GM18873 (cell line): ENCODE measurements around the gene RFTN1.
A peak's percentile ranks its signal among the peaks of the same experiment; 100 is the strongest.

Experiments used
- ATAC-seq: cut with Tn5 transposase; IDR thresholded peaks from one replicate; pipeline ENCODE4 v1.9.1; 2021; ENCODE audit warnings: mild to moderate bottlenecking, moderate library complexity, moderate number of reproducible peaks; ENCODE audit not compliant: unreplicated experiment, low FRiP score

RFTN1 gene

DNA sequence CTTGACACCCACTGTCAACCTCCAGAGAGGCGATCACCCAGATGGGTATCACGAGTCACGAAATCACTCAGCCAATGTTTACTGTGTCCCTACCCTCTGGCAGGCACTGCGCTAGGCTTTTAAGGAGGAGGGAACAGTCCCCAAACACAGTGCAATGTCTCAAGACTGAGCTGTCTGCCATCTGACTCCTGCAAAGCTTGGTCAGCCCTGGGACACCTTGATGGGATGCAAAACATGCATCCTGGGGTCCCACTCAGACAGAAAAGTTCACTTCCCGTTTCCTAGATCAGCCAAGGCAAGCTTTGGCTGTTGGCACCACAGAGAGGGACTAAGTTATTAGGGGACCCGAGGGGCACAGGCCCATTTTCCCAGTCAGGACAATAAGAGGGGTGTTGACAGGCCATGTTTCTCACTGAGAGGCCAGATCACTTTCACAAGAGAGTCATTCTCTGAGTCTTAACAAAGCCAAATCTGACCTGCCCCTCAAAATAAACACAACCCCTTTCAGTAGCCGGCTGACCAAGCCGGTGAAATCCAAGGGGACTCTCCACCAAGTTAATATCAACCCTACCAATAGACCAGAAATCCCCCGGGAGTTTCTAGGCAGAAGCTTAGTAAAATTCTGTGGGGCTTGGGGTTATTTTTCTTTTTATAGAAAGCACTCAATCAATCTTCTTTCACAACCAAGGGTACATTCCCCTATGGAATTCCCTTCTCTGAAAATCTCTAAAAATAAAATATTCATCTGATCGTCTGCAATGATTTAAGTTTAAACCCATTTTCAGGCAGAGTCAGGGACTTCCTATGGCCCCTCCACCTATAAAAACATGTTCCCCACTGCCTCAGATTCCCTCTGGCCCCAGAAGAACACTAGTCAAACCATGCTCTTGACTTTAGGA, 3.5 kb downstream of the RFTN1 start:
- peak; percentile 27 for ATAC-seq

GRCh38 chr3:16508591-16508995, 4.9 kb downstream of the RFTN1 start:
- no peak for ATAC-seq

DNA sequence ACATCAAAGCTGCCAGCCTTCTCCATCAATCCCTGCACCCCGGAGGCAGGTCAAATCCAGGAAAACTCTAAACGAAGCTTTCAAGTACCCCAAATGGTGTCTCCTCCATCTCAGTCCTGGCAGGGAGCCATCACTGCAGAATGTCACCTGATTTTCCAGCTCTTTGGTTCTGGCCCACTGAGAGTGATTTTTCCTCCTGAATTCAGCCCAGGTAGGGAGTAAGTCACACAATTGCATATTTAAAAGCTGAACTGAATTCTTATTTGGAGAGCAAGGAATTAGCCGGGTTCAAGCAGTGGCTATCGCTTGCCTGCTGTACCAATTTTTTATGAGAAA, 5.3 kb downstream of the RFTN1 start:
- no peak for ATAC-seq

DNA sequence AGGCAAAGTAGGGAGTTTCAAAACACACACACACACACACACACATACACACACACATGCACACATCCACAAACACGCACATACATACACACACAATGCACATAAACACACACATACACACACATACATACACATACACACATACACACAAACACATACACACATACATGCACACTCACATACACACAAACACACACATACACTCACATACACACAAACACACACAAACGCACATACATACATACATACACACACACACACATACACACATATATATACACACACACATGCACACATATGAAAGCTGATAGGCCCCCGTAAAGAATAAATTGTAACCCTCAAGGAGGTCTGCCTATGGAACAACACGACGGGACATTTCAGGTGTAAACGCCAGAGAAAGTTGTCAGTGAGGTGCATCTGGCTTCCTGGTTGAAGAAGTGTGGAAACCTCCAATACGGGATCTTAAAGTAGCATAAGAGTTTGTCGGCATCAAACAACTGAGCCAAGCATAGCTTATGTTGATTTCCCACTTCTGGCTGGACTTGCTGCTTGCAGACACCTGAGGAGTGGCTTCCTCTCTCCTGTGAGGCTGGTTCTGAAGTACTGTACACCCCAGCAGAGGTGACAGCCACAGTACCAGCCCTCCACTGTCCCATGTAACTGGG, 5.8 kb downstream of the RFTN1 start:
- ATAC-seq: no peak

DNA sequence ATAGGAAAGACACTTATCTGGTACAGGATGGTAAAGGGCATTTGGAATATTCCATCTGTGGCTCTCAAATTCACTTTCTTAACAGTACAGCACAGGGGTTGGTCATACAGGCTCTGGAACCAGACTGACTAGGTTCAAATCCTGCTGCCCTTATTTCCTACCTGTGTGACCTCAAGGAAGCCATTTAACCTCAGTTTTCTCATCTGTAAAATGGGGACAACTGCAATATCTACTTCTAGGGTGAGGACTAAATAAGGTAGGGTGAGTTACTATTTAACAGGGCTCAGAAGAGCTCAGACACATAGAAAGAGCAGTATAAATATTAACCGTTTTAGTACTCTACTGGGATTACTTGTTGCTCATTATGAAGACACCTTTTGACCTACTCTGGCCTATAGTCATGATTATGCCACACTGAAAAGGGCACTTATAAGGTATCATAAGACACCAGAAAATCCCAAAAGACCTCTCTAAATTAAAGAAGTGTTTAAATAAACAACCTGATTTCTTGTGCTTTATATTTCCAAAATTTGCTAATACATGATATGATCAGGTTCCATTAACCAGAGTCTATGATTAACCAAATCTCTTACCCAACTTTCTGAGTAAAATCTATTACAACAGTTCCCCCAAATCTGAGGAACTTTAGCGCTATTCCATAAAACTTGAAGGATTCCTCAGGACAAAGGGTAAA, 6.5 kb downstream of the RFTN1 start:
- ATAC-seq: no peak

GRCh38 chr3:16506451-16506850, 7.0 kb downstream of the RFTN1 start:
- ATAC-seq: no peak

DNA sequence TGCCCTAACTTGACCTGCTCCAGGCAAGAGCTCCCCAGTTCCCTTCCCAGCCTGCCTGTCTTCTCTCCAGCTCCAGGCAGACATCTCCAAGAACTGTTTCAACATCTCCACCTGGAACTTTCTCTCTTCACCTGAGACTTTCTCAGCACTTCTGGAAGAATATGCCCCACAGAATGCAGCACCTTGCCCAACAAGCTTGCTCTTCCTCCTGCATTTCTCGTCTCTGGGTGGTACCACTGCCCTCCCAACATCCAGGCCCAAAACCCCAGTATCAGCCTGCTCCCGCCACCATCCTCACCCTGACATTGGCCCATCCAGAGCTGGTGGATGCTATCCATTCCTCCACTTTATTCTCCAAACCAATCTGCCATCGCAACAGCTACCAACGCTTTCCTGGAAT, 8.8 kb downstream of the RFTN1 start:
- no peak for ATAC-seq

GRCh38 chr3:16504242-16504641, 9.3 kb downstream of the RFTN1 start:
- peak; percentile 83 for ATAC-seq

DNA sequence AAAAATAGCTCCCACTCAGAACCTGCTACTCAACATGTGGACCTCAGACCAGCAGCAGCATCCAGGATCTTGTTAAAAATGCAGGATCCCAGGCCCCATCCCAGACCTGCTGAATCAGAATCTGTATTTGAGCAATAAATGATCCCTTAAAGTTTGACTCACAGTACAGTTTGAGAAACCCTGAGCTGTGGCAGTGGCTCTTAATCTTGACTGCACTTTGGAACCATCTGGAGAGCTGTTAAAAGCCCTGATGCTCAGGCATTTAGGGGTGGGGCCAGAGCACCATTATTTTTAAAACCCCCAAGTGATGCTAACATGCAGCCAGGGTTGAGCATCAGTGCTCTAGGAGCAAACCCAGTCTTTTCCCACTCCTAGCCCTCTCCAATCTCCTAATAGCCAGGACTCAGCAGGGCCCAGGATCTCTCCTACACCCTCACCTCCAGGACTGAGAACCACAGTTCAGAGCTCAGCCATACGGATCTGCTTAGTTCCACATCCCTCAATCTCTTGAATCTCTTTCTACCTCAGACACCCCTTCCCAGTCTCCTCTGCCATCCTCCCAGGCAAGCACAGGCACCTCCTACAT, 10.2 kb downstream of the RFTN1 start:
- no peak for ATAC-seq

GRCh38 chr3:16502347-16502908, 11.1 kb downstream of the RFTN1 start:
- ATAC-seq: no peak

DNA sequence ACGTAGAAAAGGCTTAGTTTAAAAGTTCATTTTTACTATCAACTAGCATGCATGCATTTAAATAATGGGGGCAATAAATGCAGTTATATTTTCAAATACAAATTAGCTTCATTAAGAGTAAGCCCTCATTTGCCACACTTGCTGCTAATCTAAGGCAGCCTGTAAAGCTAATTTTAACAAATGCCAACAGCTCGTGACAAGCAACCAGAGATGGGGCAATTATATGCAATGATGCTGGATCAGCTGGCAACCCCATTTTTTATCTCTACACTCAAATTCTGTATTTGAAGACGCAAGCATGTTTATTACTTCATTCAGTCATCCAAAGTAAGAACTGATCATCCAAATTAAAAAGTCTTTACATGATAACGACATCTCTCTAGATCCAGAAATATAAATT, 12.1 kb downstream of the RFTN1 start:
- ATAC-seq: no peak

GRCh38 chr3:16500911-16501310, 12.6 kb downstream of the RFTN1 start:
- ATAC-seq: no peak

DNA sequence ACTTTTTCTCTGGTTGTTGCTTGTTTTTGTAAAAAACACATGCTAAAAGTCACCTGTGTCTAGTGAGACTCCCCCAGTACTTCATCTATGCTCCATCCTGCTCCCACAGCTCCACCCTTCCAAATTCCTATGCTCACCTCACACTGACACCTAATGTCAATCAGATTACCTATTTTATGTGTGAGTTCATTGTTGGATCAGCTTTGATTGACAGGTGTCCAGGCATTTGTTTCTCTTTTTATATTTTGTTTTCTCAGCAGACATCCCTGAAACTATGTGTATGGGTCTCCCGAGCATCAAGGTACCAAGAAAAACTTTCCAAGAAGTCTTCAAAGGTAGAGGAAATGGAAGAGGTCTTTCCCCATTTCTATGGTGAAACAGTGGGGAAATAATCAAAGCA, 13.4 kb downstream of the RFTN1 start:
- ATAC-seq: no peak

DNA sequence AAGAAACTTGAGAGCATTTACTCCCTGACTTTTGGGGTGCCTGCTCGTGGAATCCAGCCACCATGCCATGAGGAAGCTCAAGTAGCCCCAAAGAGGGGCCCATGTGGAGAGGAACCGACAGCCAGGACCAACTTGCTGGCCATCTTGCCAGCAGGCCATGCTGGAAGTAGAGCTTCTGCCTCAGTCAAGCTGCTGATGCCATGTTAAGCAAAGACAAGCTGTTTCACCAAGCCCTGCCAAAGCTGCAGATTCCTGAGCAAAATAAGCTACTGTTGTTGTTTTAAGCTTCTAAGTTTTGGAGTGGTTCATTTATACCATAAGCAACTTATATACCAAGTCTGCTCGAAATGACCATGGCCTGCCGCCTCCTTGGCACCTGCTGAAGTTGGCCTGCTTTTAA, 14.1 kb downstream of the RFTN1 start:
- no peak for ATAC-seq

DNA sequence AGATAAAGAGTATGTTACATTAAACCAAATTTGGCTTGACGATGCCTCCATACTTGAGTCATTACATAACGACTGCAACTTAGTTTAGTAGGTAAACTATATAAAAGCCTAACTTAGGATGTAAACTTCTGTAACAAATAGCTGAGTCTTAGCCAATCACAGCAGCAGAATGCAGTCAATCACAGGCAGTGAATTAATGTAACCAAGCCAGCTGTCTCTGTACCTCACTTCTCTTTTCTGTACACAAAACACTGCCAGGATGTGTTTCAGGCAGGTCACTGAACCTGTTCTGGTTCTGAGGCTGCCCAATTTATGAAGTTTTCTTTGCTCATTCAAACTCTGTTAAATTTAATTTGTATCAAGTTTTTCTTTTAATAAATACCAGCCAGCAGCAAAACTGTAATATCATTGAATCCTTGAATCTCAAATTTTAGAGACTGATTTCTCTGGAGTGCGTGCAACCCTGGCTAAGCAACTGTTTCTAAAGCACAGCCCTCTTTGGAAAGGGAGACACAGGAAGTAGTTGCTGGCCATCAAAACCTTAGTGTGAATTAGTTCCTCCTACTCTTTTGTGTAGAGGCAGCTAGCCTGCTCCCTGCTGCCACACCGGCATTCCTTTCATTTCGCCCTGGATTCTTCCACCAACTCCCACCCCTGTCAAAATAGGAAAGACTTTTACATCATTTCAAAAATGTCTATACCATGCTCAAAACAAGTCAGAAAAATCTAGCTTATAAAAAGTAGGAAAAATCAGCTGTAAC, 15.2 kb downstream of the RFTN1 start:
- ATAC-seq: no peak

DNA sequence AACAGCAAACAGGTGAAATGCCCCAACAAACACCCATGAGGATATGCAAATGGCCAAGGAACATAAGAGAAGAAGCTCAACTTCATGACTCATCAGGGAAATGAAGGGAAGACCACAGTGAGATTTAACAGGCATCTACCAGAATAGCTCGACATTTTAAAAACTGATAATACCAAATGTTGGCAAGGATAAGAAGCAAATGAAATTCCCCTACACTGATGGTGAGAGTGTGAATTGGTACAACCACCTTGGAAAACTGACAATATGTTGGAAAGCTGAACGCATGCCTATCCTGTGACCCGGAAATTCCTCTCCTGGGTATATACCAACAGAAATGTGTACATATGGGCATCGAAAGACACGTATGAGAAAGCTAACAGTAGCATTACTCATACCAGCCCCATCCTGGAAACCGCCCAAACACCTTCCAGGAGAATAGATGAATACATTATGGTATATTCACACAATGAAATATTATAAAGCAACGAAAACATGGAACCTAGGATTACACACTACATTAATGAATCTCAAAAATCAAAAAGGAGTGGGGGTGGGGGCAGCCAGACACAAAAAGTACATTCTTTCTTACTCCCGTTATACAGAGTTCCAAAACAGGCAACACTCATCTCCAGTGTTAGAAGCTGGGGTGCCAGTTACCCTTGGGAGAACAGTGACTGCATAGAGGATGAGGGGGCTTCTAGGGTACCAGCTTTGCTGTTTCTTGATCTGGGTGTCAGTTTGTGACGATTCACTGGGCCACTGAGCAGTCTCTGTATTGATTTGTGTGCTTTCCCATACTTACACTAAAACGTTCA, 16.9 kb downstream of the RFTN1 start:
- ATAC-seq: no peak

DNA sequence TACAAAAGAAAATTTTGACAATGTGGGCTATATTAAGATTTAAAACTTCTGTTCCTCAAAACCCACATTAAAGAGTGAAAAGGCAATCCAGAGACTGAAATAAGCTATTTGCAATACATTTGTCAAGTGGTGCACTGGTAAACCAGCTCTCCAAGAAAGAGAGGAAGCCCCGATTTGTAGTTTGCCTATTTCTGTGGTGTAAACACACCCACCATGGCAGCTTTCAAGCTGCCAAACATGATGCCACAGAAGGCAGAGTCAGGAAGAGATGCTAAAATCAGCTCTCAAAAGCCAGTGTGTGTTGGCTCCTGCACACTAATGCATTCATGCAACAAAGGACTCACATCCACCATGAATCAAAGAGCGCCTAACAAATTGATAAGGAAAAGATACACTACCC, 17.5 kb downstream of the RFTN1 start:
- no peak for ATAC-seq

DNA sequence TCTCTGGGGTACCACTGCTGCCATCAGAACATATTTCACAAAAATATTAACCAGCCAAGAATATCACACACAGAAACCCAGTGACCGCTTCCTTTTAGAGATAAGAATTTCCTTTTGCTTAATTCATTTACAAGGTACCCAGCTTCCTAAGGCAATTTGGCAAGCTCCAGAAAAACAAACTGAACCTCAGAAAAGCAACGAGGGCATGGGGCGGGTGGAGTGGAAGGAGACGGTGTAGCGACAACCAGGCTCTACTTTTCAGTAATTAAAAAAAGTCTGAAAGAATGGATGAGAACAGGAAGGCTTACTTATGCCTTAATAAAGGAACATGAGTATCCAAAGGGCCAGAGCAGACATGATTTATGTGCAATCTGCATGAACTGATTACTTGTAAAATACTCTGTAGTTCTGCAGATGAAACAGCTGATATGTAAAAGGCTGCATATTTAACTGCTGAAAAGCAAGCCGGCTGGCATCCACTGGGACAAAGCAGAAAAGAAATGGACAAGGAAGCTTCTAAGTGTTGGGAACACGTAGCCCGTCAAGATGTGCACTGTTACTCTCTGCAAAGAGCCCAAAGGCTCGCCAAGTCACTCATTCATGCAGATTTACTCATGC, 18.6 kb downstream of the RFTN1 start:
- ATAC-seq: no peak

- ATAC-seq: no peak
Measured at GRCh38 chr3:16494094-16494493, 19.4 kb downstream of the RFTN1 start.
